Endometrial microvascular endothelial cells (primary cell): ENCODE measurements around the gene CAMK1D. TPM values are rescaled to one million over a fixed set of nuclear protein-coding genes. Genes with fewer than 3 reads are reported as not detected.
"Not testable (repeated sequence)": the region's sequence is repeated elsewhere in the genome, so short reads cannot be mapped to it uniquely, and the experiment has no call there.

Experiments
- in situ Hi-C: cut with HindIII; loops from 2 replicates; pipeline ENCODE4 v1.10.0; 2017; ENCODE audit warnings: low sequenced_read_pairs, low pct_unique_long_range_greater_than_20kb; ENCODE audit errors: inconsistent ontology term
- total RNA-seq: library from RNA; depleted of rRNA; stranded (reverse); fragments of >200 nt; gene quantifications from one replicate; pipeline ENCODE4 v1.2.3, GENCODE V29; 2015; ENCODE audit errors: inconsistent ontology term

Gene CAMK1D
- total RNA-seq, 1 donor from 2014 or later, result 0.37 TPM

GRCh38 chr10:12337453-12338372 is 11.6 kb upstream of the CAMK1D start:
- in situ Hi-C loops, result no loop called here

GRCh38 chr10:12338981-12339380 is 10.4 kb upstream of the CAMK1D start:
- in situ Hi-C loops, result no loop called here

- in situ Hi-C loops, result no loop called here
These were observed 9.0 kb upstream of the CAMK1D start for GRCh38 chr10:12340371-12340770.

GRCh38 chr10:12340937-12341336 is 8.4 kb upstream of the CAMK1D start:
- in situ Hi-C loops, result no loop called here

- in situ Hi-C loops, result no loop called here
These were observed 7.8 kb upstream of the CAMK1D start for GRCh38 chr10:12341526-12341925.

GRCh38 chr10:12344375-12345110 is 4.8 kb upstream of the CAMK1D start:
- in situ Hi-C loops, result no loop called here

- in situ Hi-C loops, result no loop called here
These were observed 2.6 kb upstream of the CAMK1D start for GRCh38 chr10:12346707-12347106.

GRCh38 chr10:12348294-12348869 is 965 bp upstream of the CAMK1D start:
- in situ Hi-C loops, result no loop called here

- in situ Hi-C loops, result no loop called here
These were observed 351 bp downstream of the CAMK1D start for GRCh38 chr10:12349629-12350166.

GRCh38 chr10:12350167-12350872 is 973 bp downstream of the CAMK1D start:
- in situ Hi-C loops, result no loop called here

- in situ Hi-C loops, result no loop called here
These were observed 1.6 kb downstream of the CAMK1D start for GRCh38 chr10:12350925-12351324.

GRCh38 chr10:12351447-12351846 is 2.1 kb downstream of the CAMK1D start:
- in situ Hi-C loops, result no loop called here

- in situ Hi-C loops, result no loop called here
These were observed 2.5 kb downstream of the CAMK1D start for GRCh38 chr10:12351889-12352288.

GRCh38 chr10:12353399-12354242 is 4.3 kb downstream of the CAMK1D start:
- in situ Hi-C loops, result no loop called here

- in situ Hi-C loops, result not testable (repeated sequence)
These were observed 5.3 kb downstream of the CAMK1D start for GRCh38 chr10:12354696-12355095.

- in situ Hi-C loops, result no loop called here
These were observed 6.0 kb downstream of the CAMK1D start for GRCh38 chr10:12355384-12355783.

GRCh38 chr10:12357525-12358151 is 8.3 kb downstream of the CAMK1D start:
- in situ Hi-C loops, result no loop called here
